ENCODE results near the gene TMEM150C.

Gene TMEM150C

GRCh38 chr4:82519776-82520175 lies 42.0 kb downstream of the TMEM150C start:
- TF ChIP-seq CTCF (IDR thresholded peaks at IDR 0.05; ENCODE audit: control insufficient read depth, extremely low read depth, insufficient read depth) = no peak
- no peak for DNase-seq (ENCODE audit: low read depth)
- H3K4me3 ChIP-seq (ENCODE audit: low read depth, low read length) = no peak overlapping the region

- TF ChIP-seq CTCF (IDR thresholded peaks at IDR 0.05; ENCODE audit: control insufficient read depth, extremely low read depth, insufficient read depth) = no peak
- H3K4me3 ChIP-seq (ENCODE audit: low read depth, low read length) = no peak overlapping the region
- DNase-seq (ENCODE audit: low read depth) = no peak
Observed at GRCh38 chr4:82519072-82519471, 42.7 kb downstream of the TMEM150C start.

- TF ChIP-seq CTCF (IDR thresholded peaks at IDR 0.05; ENCODE audit: control insufficient read depth, extremely low read depth, insufficient read depth) = no peak
Observed at GRCh38 chr4:82517043-82517442, 44.7 kb downstream of the TMEM150C start.

GRCh38 chr4:82515705-82516104 lies 46.1 kb downstream of the TMEM150C start:
- TF ChIP-seq CTCF (IDR thresholded peaks at IDR 0.05; ENCODE audit: control insufficient read depth, extremely low read depth, insufficient read depth) = no peak
- H3K4me3 ChIP-seq (ENCODE audit: low read depth, low read length) = no peak overlapping the region
- peak; percentile 51 for DNase-seq (ENCODE audit: low read depth)

More at GRCh38 chr4:82517043-82517442, 44.7 kb downstream of the TMEM150C start:
- H3K4me3 ChIP-seq (ENCODE audit: low read depth, low read length) = no peak overlapping the region
- no peak for DNase-seq (ENCODE audit: low read depth)

- DNase-seq (ENCODE audit: low read depth) = no peak
- no peak for TF ChIP-seq CTCF (IDR thresholded peaks at IDR 0.05; ENCODE audit: control insufficient read depth, extremely low read depth, insufficient read depth)
- H3K4me3 ChIP-seq (ENCODE audit: low read depth, low read length) = no peak overlapping the region
Observed at GRCh38 chr4:82513382-82513781, 48.4 kb downstream of the TMEM150C start.

GRCh38 chr4:82510216-82510615 lies 51.6 kb downstream of the TMEM150C start:
- TF ChIP-seq CTCF (IDR thresholded peaks at IDR 0.05; ENCODE audit: control insufficient read depth, extremely low read depth, insufficient read depth) = no peak
- no peak for DNase-seq (ENCODE audit: low read depth)
- H3K4me3 ChIP-seq (ENCODE audit: low read depth, low read length) = no peak overlapping the region

- no peak overlapping the region for H3K4me3 ChIP-seq (ENCODE audit: low read depth, low read length)
- no peak for TF ChIP-seq CTCF (IDR thresholded peaks at IDR 0.05; ENCODE audit: control insufficient read depth, extremely low read depth, insufficient read depth)
- no peak for DNase-seq (ENCODE audit: low read depth)
Observed at GRCh38 chr4:82508806-82509428, 52.9 kb downstream of the TMEM150C start.

Data from LNCaP clone FGC (cell line).